ENCODE measurements around the gene AUP1. TPM values are rescaled to one million over a fixed set of nuclear protein-coding genes. Genes with fewer than 3 reads are reported as not detected.

Gene AUP1
- total RNA-seq, 2 donors from 2014 or later, result 55.2 to 80.9 TPM

DNA sequence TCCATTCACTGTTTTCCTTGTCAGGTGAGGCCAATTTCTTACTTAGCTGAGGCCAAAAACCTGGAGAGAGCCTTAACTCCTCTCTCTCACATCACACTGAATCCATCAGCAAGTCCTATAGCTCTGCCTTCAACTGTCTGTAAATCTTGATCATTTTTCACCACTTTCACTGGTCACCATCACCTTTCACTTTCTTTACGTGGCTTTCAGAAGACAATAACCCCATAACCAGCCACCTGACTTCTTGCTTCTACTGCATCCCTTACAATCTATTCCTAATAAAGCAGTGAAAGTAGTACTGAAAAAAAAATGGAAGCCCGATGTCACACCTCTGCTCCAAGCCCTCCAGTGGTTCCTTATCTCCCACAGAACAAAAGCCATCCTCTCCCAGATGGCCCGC, 16.5 kb upstream of the AUP1 start:
- no peak overlapping the region for H3K4me3 ChIP-seq
- H3K9me3 ChIP-seq, result no peaks in the 10 kb centered on the region
- TF ChIP-seq, protein P1, sequence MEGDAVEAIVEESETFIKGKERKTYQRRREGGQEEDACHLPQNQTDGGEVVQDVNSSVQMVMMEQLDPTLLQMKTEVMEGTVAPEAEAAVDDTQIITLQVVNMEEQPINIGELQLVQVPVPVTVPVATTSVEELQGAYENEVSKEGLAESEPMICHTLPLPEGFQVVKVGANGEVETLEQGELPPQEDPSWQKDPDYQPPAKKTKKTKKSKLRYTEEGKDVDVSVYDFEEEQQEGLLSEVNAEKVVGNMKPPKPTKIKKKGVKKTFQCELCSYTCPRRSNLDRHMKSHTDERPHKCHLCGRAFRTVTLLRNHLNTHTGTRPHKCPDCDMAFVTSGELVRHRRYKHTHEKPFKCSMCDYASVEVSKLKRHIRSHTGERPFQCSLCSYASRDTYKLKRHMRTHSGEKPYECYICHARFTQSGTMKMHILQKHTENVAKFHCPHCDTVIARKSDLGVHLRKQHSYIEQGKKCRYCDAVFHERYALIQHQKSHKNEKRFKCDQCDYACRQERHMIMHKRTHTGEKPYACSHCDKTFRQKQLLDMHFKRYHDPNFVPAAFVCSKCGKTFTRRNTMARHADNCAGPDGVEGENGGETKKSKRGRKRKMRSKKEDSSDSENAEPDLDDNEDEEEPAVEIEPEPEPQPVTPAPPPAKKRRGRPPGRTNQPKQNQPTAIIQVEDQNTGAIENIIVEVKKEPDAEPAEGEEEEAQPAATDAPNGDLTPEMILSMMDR (IDR thresholded peaks at IDR 0.05), result no peak
- H3K27me3 ChIP-seq, result no peaks in the 10 kb centered on the region
- peaks cover 0 to 17% of the 10 kb centered on the region in 2 donors for H3K4me1 ChIP-seq
- DNase-seq (ENCODE audit: low spot score), result no peak
- H3K27ac ChIP-seq, result no peak overlapping the region
- no peaks in the 10 kb centered on the region for H3K36me3 ChIP-seq

DNA sequence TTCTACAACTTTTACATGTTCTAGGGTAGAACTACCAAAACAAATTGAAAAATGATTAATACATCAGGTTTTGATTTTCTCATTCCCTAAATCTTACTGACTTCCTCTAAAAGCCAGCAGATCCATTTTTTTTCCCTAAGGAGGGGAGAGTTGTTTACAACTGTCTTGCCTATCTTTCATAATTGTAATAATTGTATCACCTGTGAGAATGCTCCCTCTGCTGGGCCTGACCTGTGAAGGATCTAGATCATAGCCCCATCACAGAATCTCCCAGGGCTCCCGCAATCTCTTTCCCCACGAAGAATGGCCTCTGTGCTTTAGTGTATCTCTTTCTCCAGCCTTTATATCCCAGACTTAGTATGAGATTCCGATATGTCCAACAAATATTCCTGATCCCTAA, 15.1 kb upstream of the AUP1 start:
- H3K27ac ChIP-seq, result no peak overlapping the region

GRCh38 chr2:74542978-74543377, 13.5 kb upstream of the AUP1 start:
- no peak overlapping the region for H3K4me3 ChIP-seq
- TF ChIP-seq, protein P1 (IDR thresholded peaks at IDR 0.05), result no peak
- no peaks in the 10 kb centered on the region for H3K9me3 ChIP-seq
- no peak overlapping the region for H3K27ac ChIP-seq
- no peaks in the 10 kb centered on the region for H3K4me1 ChIP-seq
- DNase-seq (ENCODE audit: low spot score), result no peak
- H3K36me3 ChIP-seq, result no peaks in the 10 kb centered on the region
- H3K27me3 ChIP-seq, result no peaks in the 10 kb centered on the region

More for the DNA sequence above, 15.1 kb upstream of the AUP1 start:
- no peaks in the 10 kb centered on the region for H3K9me3 ChIP-seq
- peaks cover 0 to 14% of the 10 kb centered on the region in 2 donors for H3K4me1 ChIP-seq
- no peak overlapping the region for H3K4me3 ChIP-seq
- no peaks in the 10 kb centered on the region for H3K27me3 ChIP-seq
- TF ChIP-seq, protein P1 (IDR thresholded peaks at IDR 0.05), result no peak
- DNase-seq (ENCODE audit: low spot score), result no peak
- no peaks in the 10 kb centered on the region for H3K36me3 ChIP-seq

DNA sequence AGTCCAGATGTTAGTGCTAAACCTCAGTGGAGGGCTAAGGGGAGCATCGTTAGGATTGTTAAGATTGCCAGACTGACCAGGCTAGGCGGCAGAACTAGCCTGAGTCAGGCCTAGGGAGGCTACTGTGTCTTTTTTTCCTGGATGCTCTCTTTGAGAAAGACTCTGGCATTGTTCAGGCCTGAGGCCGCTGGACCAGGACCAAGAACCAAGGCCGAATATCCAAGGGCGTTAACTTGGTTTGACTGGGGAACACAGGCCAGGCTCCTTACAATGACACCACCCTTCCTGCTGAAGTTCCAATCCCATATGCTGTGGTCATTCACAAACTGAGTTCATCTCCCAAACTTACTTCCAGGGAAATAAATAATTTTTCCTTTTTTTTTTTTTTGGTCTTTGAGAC, 10.8 kb upstream of the AUP1 start:
- TF ChIP-seq, protein P1 (IDR thresholded peaks at IDR 0.05), result no peak
- H3K36me3 ChIP-seq, result no peaks in the 10 kb centered on the region
- no peaks in the 10 kb centered on the region for H3K4me1 ChIP-seq
- no peaks in the 10 kb centered on the region for H3K9me3 ChIP-seq
- peak; percentile 90 for DNase-seq (ENCODE audit: low spot score)
- no peak overlapping the region for H3K4me3 ChIP-seq
- H3K27ac ChIP-seq, result peak overlapping the region; percentile 46 to 71
- H3K27me3 ChIP-seq, result no peaks in the 10 kb centered on the region

- H3K9me3 ChIP-seq, result no peaks in the 10 kb centered on the region
- H3K36me3 ChIP-seq, result no peaks in the 10 kb centered on the region
- H3K27ac ChIP-seq, result no peak overlapping the region
- DNase-seq (ENCODE audit: low spot score), result no peak
- TF ChIP-seq, protein P1 (IDR thresholded peaks at IDR 0.05), result no peak
- no peaks in the 10 kb centered on the region for H3K27me3 ChIP-seq
- H3K4me3 ChIP-seq, result no peak overlapping the region
- no peaks in the 10 kb centered on the region for H3K4me1 ChIP-seq
Measured at GRCh38 chr2:74538881-74539339, 9.4 kb upstream of the AUP1 start.

DNA sequence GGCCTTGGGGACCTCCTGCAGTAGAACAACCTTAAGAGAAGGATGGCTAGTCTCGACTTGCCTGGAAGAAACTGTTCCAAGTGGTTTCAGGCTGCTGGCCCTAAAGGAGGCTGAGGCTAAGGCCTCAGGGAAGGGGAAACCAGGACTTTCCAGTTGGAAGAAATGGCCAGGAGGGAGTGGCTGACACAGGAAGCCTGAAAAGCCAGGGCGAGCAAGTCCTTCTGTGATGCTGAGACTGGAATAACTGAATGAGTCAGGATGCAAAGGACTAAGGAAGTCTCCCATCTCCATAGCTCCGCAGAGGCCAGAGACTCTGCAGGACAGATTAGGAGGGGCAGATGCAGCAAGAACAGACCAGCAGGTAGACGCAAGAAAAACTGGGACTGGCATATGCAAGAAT, 7.6 kb upstream of the AUP1 start:
- TF ChIP-seq, protein P1 (IDR thresholded peaks at IDR 0.05), result no peak
- no peaks in the 10 kb centered on the region for H3K4me1 ChIP-seq
- peaks cover 15% of the 10 kb centered on the region for H3K36me3 ChIP-seq
- H3K4me3 ChIP-seq, result no peak overlapping the region
- no peak for DNase-seq (ENCODE audit: low spot score)
- no peaks in the 10 kb centered on the region for H3K9me3 ChIP-seq
- no peak overlapping the region for H3K27ac ChIP-seq
- H3K27me3 ChIP-seq, result no peaks in the 10 kb centered on the region
